Skeletal muscle tissue (tissue), 4 donors: ENCODE results near the gene LCN6. TPM values are rescaled to one million over a fixed set of nuclear protein-coding genes. Genes with fewer than 3 reads are reported as not detected.
"Not testable (repeated sequence)": the region's sequence is repeated elsewhere in the genome, so short reads cannot be mapped to it uniquely, and the experiment has no call there.

Experiments
- H3K27ac ChIP-seq: one replicate; pipeline ENCODE4 v1.7.0; 2013; ENCODE audit warnings: mild to moderate bottlenecking, low read depth, low read length, inconsistent platforms
- H3K27me3 ChIP-seq, 3 donors: one replicate each; pipeline ENCODE4 v1.7.0; 2013; ENCODE audit warnings: low read length in 3 of 3; ENCODE audit not compliant: control insufficient read depth in 3 of 3, insufficient read depth in 3 of 3
- H3K36me3 ChIP-seq, 3 donors: one replicate each; pipeline ENCODE4 v1.7.0; 2013; ENCODE audit warnings: low read length in 3 of 3; ENCODE audit not compliant: control insufficient read depth in 3 of 3, insufficient read depth in 3 of 3
- H3K4me1 ChIP-seq, 3 donors: one replicate each; pipeline ENCODE4 v1.7.0; 2013; ENCODE audit warnings: low read length in 3 of 3, mild to moderate bottlenecking in 3 of 3; ENCODE audit not compliant: control insufficient read depth in 3 of 3, insufficient read depth in 3 of 3
- H3K4me3 ChIP-seq, 3 donors: one replicate each; pipeline ENCODE4 v1.7.0; 2013; ENCODE audit warnings: low read length in 3 of 3
- H3K9ac ChIP-seq, 3 donors: one replicate each; pipeline ENCODE4 v1.7.0; 2013; ENCODE audit warnings: low read length in 3 of 3, mild to moderate bottlenecking in 3 of 3, moderate library complexity in 2 of 3, low read depth in 1 of 3
- H3K9me3 ChIP-seq, 3 donors: one replicate each; pipeline ENCODE4 v1.7.0; 2013; ENCODE audit warnings: low read length in 3 of 3; ENCODE audit not compliant: control insufficient read depth in 3 of 3
- total RNA-seq: library from RNA; depleted of rRNA; stranded (reverse); fragments of >200 nt; gene quantifications from one replicate; pipeline ENCODE4 v1.2.3, GENCODE V29; 2014
- donor health status: Osteomylitis.

LCN6 gene, protein sequence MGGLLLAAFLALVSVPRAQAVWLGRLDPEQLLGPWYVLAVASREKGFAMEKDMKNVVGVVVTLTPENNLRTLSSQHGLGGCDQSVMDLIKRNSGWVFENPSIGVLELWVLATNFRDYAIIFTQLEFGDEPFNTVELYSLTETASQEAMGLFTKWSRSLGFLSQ
- total RNA-seq: not detected

DNA sequence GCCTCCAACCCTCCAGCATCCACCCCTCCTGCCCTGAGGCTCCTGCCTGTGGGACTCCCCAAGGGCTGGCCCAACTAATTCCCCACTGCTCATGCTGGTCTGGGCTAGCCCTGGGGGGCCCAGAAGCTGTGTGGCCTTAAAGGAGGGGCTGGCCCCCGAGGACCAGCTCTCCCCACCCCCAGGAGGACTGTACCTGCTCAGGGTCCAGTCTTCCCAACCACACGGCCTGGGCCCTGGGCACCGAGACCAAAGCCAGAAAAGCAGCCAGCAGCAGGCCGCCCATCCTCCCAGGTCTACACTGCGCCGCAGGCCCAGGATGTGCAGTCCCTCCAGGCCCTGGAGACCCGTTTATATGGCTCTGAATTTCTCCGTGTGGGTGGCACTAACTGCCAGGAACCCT lies at the start of gene LCN6:
LCN6 (minus strand) TSS at position 325 of the 400 bp plus-strand sequence; CDS start at position 283, 42 bp downstream.
- no peaks in the 10 kb centered on the region for H3K9me3 ChIP-seq
- H3K4me1 ChIP-seq: peaks cover 0 to 10% (median 0%) of the 10 kb centered on the region in 3 donors
- H3K4me3 ChIP-seq: no peak within 1 kb of the TSS
- H3K36me3 ChIP-seq: no peaks in the 10 kb centered on the region
- peaks cover under 1 to 18% (median 10%) of the 10 kb centered on the region in 3 donors for H3K27me3 ChIP-seq
- no peak within 1 kb of the TSS for H3K27ac ChIP-seq
- no peak within 1 kb of the TSS for H3K9ac ChIP-seq

DNA sequence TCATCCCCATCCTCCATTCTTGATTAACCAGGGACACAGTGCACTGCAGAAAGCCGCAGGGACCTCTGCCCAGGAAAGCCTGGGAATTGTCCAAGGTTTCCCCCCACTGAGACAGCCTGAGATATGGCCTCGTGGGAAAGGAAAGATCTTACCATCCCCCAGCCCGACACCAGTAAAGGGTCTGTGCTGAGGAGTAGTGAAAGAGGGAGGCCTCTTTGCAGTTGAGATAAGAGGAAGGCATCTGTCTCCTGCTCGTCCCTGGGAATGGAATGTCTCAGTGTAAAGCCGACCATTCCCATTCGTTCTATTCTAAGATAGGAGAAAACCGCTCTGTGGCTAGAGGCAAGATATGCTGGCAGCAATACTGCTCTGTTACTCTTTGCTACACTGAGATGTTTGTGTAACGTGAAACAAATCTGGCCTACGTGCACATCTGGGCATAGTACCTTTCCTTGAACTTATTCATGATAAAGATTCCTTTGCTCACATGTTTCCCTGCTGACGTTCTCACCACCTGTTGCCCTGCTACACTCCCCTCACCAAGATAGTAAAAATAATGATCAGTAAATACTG lies 48.5 kb upstream of the LCN6 start:
- not testable (repeated sequence) for H3K27ac ChIP-seq
- H3K27me3 ChIP-seq: peaks cover 26 to 44% (median 27%) of the 10 kb centered on the region in 3 donors
- H3K4me1 ChIP-seq: peaks cover 25 to 28% (median 27%) of the 10 kb centered on the region in 3 donors

DNA sequence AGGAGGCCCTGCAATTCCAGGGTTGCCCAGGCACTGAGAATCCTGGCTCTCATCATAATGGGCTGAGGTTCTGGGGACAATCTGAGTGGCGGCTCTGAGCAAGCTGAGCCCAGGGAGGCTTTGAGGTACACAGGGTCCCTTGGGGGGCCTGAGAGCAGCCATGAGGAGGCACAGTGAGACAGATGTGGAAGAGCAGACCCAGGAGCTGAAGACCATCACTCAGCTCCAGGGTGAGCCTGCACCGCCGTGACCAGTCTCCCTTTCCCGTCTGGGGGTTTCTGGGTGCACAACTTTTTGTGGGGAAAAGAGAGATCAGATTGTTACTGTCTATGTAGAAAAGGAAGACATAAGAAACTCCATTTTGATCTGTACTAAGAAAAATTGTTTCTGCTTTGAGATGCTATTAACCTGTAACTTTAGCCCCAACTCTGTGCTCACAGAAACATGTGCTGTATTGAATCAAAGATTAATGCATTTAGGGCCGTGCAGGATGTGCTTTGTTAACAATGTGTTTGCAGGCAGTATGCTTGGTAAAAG lies 48.0 kb upstream of the LCN6 start, which contains the start of gene CCDC183:
CCDC183 (plus strand) TSS at position 101 of the 537 bp plus-strand sequence; CDS start at position 161, 60 bp downstream.
- Histone ChIP-seq H3K36me3 (peaks cover 0 to 8% (median 7%) of the 10 kb centered on the region in 3 donors), H3K9ac (peak within 1 kb of the TSS in 1 of 3 donors; percentile 16), H3K27me3 (peaks cover 26 to 39% (median 27%) of the 10 kb centered on the region in 3 donors), H3K4me3 (no peak within 1 kb of the TSS), H3K4me1 (peaks cover 31 to 33% (median 32%) of the 10 kb centered on the region in 3 donors), H3K9me3 (no peaks in the 10 kb centered on the region), H3K27ac (no peak within 1 kb of the TSS)

More for the DNA sequence above, 48.5 kb upstream of the LCN6 start:
- not testable (repeated sequence) for H3K36me3 ChIP-seq, H3K9me3 ChIP-seq, H3K4me3 ChIP-seq
- H3K9ac ChIP-seq: peak overlapping the region in 1 of 3 donors; percentile 16

DNA sequence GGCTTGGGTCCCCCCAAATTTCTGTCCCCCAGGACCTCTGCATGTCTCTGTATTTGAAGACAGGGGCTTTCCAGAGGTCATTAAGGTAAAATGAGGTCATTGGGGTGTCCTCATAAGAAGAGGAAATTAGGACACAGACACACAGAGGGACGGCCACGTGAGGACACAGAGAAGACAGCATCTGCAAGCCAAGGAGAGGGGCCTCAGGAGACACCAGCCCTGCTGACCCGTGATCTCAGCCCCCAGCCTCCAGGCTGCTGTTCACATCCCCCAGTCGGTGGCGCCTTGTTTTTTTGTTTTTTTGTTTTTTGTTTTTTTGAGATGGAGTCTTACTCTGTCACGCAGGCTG lies 46.6 kb upstream of the LCN6 start:
- no peak overlapping the region for H3K9ac ChIP-seq
- peaks cover 0 to 8% (median 7%) of the 10 kb centered on the region in 3 donors for H3K36me3 ChIP-seq
- peaks cover 17 to 30% (median 23%) of the 10 kb centered on the region in 3 donors for H3K27me3 ChIP-seq
- peaks cover 26 to 33% (median 28%) of the 10 kb centered on the region in 3 donors for H3K4me1 ChIP-seq
- no peak overlapping the region for H3K4me3 ChIP-seq
- H3K9me3 ChIP-seq: no peaks in the 10 kb centered on the region
- H3K27ac ChIP-seq: no peak overlapping the region

DNA sequence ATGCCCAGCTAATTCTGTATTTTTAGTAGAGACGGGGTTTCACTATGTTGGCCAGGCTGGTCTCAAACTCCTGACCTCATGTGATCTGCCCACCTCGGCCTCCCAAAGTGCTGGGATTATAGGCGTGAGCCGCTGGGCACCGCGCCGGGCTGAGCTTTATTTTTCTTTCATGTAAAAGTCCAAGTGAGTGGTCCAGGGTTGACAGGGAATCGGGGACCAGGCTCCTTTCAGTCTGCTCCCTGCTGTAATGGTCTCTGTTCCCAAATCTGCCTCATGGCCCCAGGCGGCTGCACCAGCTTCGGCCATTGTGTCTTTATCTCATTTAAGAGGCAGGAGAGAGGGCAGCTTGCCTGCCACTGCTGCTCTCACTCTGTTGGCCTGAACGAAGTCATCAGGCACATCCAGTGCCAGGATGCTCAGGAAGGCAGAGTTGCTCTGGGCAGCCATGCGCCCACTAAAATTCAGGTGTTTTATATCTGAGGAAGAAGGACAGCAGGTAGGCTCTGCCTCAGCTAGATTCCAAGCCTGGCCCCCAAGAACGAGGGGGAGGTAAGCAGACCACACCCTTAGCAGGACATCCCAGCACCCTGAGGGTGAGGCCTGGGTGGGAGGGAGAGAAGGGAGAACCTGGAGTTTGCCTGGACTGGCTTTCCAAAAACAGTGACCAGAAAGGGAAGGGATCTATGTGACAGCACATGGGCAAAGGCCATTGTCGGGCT lies 46.1 kb upstream of the LCN6 start:
- Histone ChIP-seq H3K27ac (no peak overlapping the region), H3K9me3 (no peaks in the 10 kb centered on the region), H3K4me3 (no peak overlapping the region), H3K36me3 (peaks cover 0 to 8% (median 7%) of the 10 kb centered on the region in 3 donors), H3K9ac (no peak overlapping the region), H3K4me1 (peaks cover 21 to 28% (median 23%) of the 10 kb centered on the region in 3 donors), H3K27me3 (peaks cover 12 to 25% (median 21%) of the 10 kb centered on the region in 3 donors)

DNA sequence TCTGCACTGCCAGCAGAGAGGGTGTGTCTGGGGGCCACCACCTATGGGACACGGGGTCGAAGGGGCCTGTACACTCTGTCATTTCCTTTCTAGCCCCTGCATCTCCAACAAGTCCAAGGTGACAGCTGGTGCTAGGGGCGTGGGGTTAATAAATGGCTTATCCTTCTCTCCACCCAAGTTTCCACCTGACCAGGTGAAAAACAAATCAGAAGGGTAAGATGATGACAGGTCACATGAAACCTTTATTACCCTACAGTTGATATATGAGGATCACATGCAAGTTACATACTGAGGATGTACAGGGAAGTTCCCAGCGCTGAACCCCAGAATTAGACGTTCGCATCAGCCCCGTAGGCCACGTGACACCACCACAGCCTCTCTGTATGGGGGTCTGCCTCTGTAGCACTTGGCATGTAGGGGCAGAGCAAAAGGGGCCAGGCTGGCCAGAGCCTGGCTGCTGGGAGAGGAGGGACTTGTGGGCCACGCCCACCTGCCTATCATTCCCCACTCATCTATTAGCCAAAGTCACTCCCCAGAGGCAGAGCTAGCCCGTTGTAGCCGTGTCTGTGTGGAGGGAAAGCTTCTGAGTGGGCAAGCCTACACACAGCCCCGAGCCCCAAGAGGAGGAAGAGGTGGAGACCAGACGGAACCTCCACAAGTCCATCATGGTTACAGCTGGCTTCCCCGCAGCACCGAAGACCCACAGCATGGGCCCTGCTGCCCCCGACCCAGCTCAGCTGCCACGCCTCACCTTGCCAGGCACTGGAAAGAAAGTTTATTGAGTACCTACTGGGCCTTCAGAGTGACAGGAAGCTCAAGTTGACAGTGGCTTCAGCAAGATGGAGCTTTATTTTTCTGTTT lies 45.0 kb upstream of the LCN6 start:
- Histone ChIP-seq H3K27ac (no peak overlapping the region), H3K4me1 (peaks cover 18 to 19% (median 19%) of the 10 kb centered on the region in 3 donors), H3K9ac (no peak overlapping the region), H3K36me3 (peaks cover 0 to 8% (median 7%) of the 10 kb centered on the region in 3 donors), H3K4me3 (no peak overlapping the region), H3K9me3 (no peaks in the 10 kb centered on the region), H3K27me3 (peaks cover under 1 to 14% (median 10%) of the 10 kb centered on the region in 3 donors)

DNA sequence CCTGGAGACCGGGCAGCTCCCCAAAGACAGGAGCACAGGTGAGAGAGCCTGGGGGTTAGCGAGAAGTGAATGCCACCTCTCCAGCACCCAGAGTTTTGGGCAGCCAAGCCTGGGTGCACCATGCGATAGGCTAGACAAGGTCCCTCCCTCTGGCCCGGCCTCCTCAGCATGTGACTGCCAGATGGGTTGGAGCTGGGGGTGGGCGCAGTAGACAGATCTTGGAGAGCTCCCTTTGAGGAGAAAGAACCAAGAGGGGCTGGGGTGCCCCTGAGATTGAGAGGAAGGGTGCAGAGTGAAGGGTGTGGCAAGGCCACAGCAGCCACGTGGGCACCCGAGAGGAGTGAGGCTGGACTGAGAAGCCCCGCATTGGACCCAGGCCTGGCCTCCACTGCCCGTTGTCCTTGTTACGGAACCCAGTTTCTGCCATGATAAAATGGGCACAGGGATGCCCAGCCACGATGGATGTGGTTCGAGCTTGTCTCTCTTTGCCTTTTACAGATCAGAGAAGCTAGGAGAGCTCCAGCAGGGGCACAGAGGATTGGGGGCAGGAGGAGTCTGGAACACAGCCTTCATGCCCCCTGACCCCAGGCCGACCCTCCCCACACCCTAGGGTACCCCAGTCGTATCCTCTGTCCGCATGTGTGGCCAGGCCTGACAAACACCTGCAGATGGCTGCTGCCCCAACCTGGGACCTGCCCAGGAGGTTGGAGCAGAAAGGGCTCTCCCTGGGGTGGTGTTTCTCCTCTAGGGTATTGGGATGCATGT lies 44.2 kb upstream of the LCN6 start:
- Histone ChIP-seq H3K27ac (no peak overlapping the region), H3K9ac (peak overlapping the region in 2 of 3 donors; percentile 38 to 94), H3K36me3 (peaks cover 0 to 8% (median 7%) of the 10 kb centered on the region in 3 donors), H3K27me3 (peaks cover 0 to 14% (median 7%) of the 10 kb centered on the region in 3 donors), H3K9me3 (no peaks in the 10 kb centered on the region), H3K4me3 (peak overlapping the region; percentile 87 to 95 (median 93)), H3K4me1 (peaks cover 18 to 19% (median 19%) of the 10 kb centered on the region in 3 donors)

DNA sequence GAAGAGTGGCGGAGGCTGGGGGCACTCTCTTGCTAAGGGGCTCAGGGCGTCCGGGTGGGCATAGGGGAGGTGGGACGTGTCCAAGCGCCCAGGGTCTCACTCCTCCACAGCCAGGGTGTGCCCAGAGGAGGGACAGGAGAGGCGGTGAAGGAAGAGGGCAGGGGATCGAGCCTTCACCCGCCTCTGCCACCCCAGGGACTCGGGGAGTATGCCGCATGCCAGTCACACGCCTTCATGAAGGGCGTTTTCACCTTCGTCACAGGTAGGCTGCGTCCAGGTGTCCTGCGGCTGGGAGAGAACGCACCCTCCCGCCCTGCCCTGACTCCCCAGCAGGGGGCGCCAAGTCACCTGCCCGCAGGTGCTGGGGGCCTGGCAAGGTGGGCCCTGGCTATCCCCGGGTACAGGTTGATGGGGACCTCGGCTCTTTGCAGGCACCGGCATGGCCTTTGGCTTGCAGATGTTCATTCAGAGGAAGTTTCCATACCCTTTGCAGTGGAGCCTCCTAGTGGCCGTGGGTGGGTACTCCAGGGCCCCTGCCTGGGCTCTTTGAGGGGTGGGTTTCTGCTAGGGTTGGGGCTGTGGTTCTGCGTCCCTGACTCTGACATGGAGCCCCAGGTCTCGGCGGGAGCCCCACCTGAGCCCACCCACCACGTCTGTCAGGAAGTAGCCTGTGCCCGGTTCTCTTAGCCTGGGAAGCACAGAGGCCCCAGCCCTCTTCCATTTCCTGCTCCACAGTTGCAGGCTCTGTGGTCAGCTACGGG lies 43.4 kb upstream of the LCN6 start:
- no peaks in the 10 kb centered on the region for H3K9me3 ChIP-seq
- H3K27me3 ChIP-seq: peaks cover 0 to 9% (median 4%) of the 10 kb centered on the region in 3 donors
- peaks cover 0 to 8% (median 7%) of the 10 kb centered on the region in 3 donors for H3K36me3 ChIP-seq
- peak overlapping the region; percentile 77 to 94 (median 87) for H3K9ac ChIP-seq
- H3K4me1 ChIP-seq: peaks cover 15 to 19% (median 17%) of the 10 kb centered on the region in 3 donors
- H3K4me3 ChIP-seq: peak overlapping the region; percentile 87 to 95 (median 93)
- peak overlapping the region; percentile 95 for H3K27ac ChIP-seq
